Caco-2 (cell line): ENCODE results near the gene GLIPR1L1. TPM values are rescaled to one million over a fixed set of nuclear protein-coding genes. Genes with fewer than 3 reads are reported as not detected.

Experiments
- BruUV-seq: library from RNA; stranded (reverse); fragments of 400-500 nt; replicated peaks from 2 replicates; lab custom pipeline; 2021; lab: Mats Ljungman, UMichigan
- CTCF ChIA-PET: fragments of 300-600 bp; sonication (Branson Sonifier 250); formaldehyde crosslinking; loops from one replicate; lab custom pipeline; 2022; ENCODE audit warnings: antibody characterized with exemption; lab: Charles Lee
- POLR2A ChIA-PET: fragments of 300-600 bp; sonication (Branson Sonifier 250); formaldehyde crosslinking; loops from one replicate; lab custom pipeline; 2022; ENCODE audit warnings: antibody characterized with exemption; lab: Charles Lee
- DNase-seq, 2 experiments: peaks; one replicate each; pipeline versions ENCODE4 v3.0.0 to v3.0.0-alpha.2; 2020 to 2022
- H3K27me3 ChIP-seq: replicated peaks from 2 replicates; pipeline ENCODE4 v1.6.0; 2011; ENCODE audit warnings: low read length; ENCODE audit not compliant: control insufficient read depth, insufficient read depth
- H3K36me3 ChIP-seq: 2 replicates; pipeline ENCODE4 v1.5.1; 2011; ENCODE audit warnings: low read length; ENCODE audit not compliant: control insufficient read depth, insufficient read depth
- H3K4me1 ChIP-seq: fragments of 250-450 bp; sonication (Bioruptor Pico); 2 replicates; pipeline ENCODE4 v1.5.1; 2020; ENCODE audit warnings: mild to moderate bottlenecking
- H3K4me3 ChIP-seq: 2 replicates; pipeline ENCODE4 v1.5.1; 2011; ENCODE audit warnings: low read depth, mild to moderate bottlenecking, control low read depth, low read length
- H3K9me3 ChIP-seq: fragments of 250-450 bp; sonication (Bioruptor Pico); 2 replicates; pipeline ENCODE4 v1.5.1; 2020; ENCODE audit warnings: mild to moderate bottlenecking, moderate library complexity
- H3K27ac Mint-ChIP-seq: one replicate; pipeline ENCODE4 v1.8.0; 2022; ENCODE audit warnings: mixed read lengths; ENCODE audit not compliant: unreplicated experiment
- H3K27me3 Mint-ChIP-seq: one replicate; pipeline ENCODE4 v1.8.0; 2022; ENCODE audit warnings: mixed read lengths; ENCODE audit not compliant: insufficient read depth, unreplicated experiment
- H3K36me3 Mint-ChIP-seq: one replicate; pipeline ENCODE4 v1.8.0; 2022; ENCODE audit warnings: mild to moderate bottlenecking, mixed read lengths; ENCODE audit not compliant: insufficient read depth, unreplicated experiment
- H3K4me1 Mint-ChIP-seq: one replicate; pipeline ENCODE4 v1.8.0; 2022; ENCODE audit warnings: low read depth, mixed read lengths; ENCODE audit not compliant: unreplicated experiment
- H3K4me3 Mint-ChIP-seq: one replicate; pipeline ENCODE4 v1.8.0; 2022; ENCODE audit warnings: mild to moderate bottlenecking, moderate library complexity, mixed read lengths; ENCODE audit not compliant: unreplicated experiment
- H3K9me3 Mint-ChIP-seq: one replicate; pipeline ENCODE4 v1.8.0; 2022; ENCODE audit warnings: mixed read lengths; ENCODE audit not compliant: unreplicated experiment
- CTCF ChIP-seq, 2 experiments: fragments of 200-600 bp in 1 of 2; IDR thresholded peaks; 1 replicate in 1 of 2; 2 replicates in 1 of 2; pipeline versions ENCODE4 v1.5.1 to v1.8.0; 2011 to 2022; ENCODE audit warnings: antibody characterized with exemption in 1 of 2, control low read depth in 1 of 2, inconsistent platforms in 1 of 2, low read depth in 1 of 2, low read length in 1 of 2, mild to moderate bottlenecking in 1 of 2, moderate library complexity in 1 of 2; ENCODE audit not compliant: insufficient read depth in 1 of 2, severe bottlenecking in 1 of 2, unreplicated experiment in 1 of 2
- intact Hi-C: fragments of 100-400 bp; cut with micrococcal nuclease; formaldehyde crosslinking; loops from one replicate; pipeline ENCODE4 v1.10.0; 2022; ENCODE audit not compliant: unreplicated experiment
- total RNA-seq: library from RNA; stranded (reverse); gene quantifications from 2 replicates; pipeline ENCODE4 v1.2.3, GENCODE V29; 2022

GLIPR1L1 gene
- total RNA-seq, 1 experiment from 2014 or later: not detected

- intact Hi-C loops: loop anchor here (2.0 to 5.0 kb wide), 2 partner anchors 98 to 121 kb away; partner anchors contain the start of gene KRR1
- Mint-ChIP-seq H3K4me1 (no peaks in the 10 kb centered on the region), H3K9me3 (no peaks in the 10 kb centered on the region), H3K36me3 (no peaks in the 10 kb centered on the region), H3K27me3 (peaks cover 5% of the 10 kb centered on the region), H3K27ac (no peak overlapping the region), H3K4me3 (no peak overlapping the region)
- TF ChIP-seq CTCF (IDR thresholded peaks at IDR 0.05; ENCODE audit: insufficient read depth in 1 of 2, low read depth in 1 of 2, low read length in 1 of 2, severe bottlenecking in 1 of 2, unreplicated experiment in 1 of 2): no peak
- no peak overlapping the region for H3K4me3 ChIP-seq
- POLR2A ChIA-PET: no interaction called here
- no peaks in the 10 kb centered on the region for H3K4me1 ChIP-seq
- H3K27me3 ChIP-seq: no peaks in the 10 kb centered on the region
- DNase-seq: no peak
- CTCF ChIA-PET: no interaction called here
- no peaks in the 10 kb centered on the region for H3K36me3 ChIP-seq
- H3K9me3 ChIP-seq: no peaks in the 10 kb centered on the region
- BruUV-seq: no TSS peak
These were observed 55.2 kb downstream of the GLIPR1L1 start for GRCh38 chr12:75389706-75390105.

GRCh38 chr12:75390156-75390898 lies 55.9 kb downstream of the GLIPR1L1 start:
- Histone ChIP-seq H3K4me3 (no peak overlapping the region; the same call in 1 of the 2 replicates), H3K27me3 (no peaks in the 10 kb centered on the region), H3K9me3 (no peaks in the 10 kb centered on the region), H3K36me3 (no peaks in the 10 kb centered on the region), H3K4me1 (no peaks in the 10 kb centered on the region)
- POLR2A ChIA-PET: no interaction called here
- Mint-ChIP-seq H3K27me3 (peaks cover 5% of the 10 kb centered on the region), H3K9me3 (no peaks in the 10 kb centered on the region), H3K27ac (no peak overlapping the region), H3K4me3 (peak overlapping the region; percentile 77), H3K36me3 (no peaks in the 10 kb centered on the region), H3K4me1 (no peaks in the 10 kb centered on the region)
- DNase-seq: no peak
- CTCF ChIA-PET: interaction anchor here (1.3 to 1.4 kb wide), 2 partner anchors 56 to 117 kb away, joined by 3 to 4 read pairs; partner anchors contain the start of gene GLIPR1L1
- no TSS peak for BruUV-seq
- no peak for TF ChIP-seq CTCF (IDR thresholded peaks at IDR 0.05; ENCODE audit: insufficient read depth in 1 of 2, low read depth in 1 of 2, low read length in 1 of 2, severe bottlenecking in 1 of 2, unreplicated experiment in 1 of 2)
- intact Hi-C loops: loop anchor here (2.0 to 5.0 kb wide), 2 partner anchors 97 to 120 kb away; partner anchors contain the start of gene KRR1

- CTCF ChIA-PET: interaction anchor here (0.7 to 1.4 kb wide), 4 partner anchors 57 to 319 kb away, joined by 3 to 4 read pairs (median 3); partner anchors contain the start of genes CAPS2 and GLIPR1L1
- no peaks in the 10 kb centered on the region for H3K4me1 Mint-ChIP-seq
- peak within 1 kb of the TSS; percentile 35 for H3K27ac Mint-ChIP-seq
- peak; percentile 72 to 77 for TF ChIP-seq CTCF (IDR thresholded peaks at IDR 0.05; ENCODE audit: insufficient read depth in 1 of 2, low read depth in 1 of 2, low read length in 1 of 2, severe bottlenecking in 1 of 2, unreplicated experiment in 1 of 2)
- DNase-seq: peak; percentile 89 to 90
- H3K4me3 ChIP-seq: peak within 1 kb of the TSS; percentile 52
- no peaks in the 10 kb centered on the region for H3K4me1 ChIP-seq
- H3K9me3 Mint-ChIP-seq: no peaks in the 10 kb centered on the region
- BruUV-seq: no TSS peak
- H3K36me3 ChIP-seq: no peaks in the 10 kb centered on the region
- no peaks in the 10 kb centered on the region for H3K27me3 ChIP-seq
- H3K27me3 Mint-ChIP-seq: peaks cover 8% of the 10 kb centered on the region
- peak within 1 kb of the TSS; percentile 77 for H3K4me3 Mint-ChIP-seq
- H3K9me3 ChIP-seq: no peaks in the 10 kb centered on the region
- POLR2A ChIA-PET: no interaction called here
- intact Hi-C loops: loop anchor here (2.0 to 5.0 kb wide), 2 partner anchors 96 to 120 kb away; partner anchors contain the start of gene KRR1
- no peaks in the 10 kb centered on the region for H3K36me3 Mint-ChIP-seq
These were observed 56.5 kb downstream of the GLIPR1L1 start, which contains the start of gene GLIPR1L2 for GRCh38 chr12:75390899-75391538. Gene GLIPR1L2, plus strand, starts transcription at chr12:75391089. Its CDS starts 28 bp downstream, at chr12:75391117.
